Effector memory CD8-positive, alpha-beta T cell (primary cell): ENCODE data around the gene SREBF1.

Source experiments
- ATAC-seq: fragments of 150-1000 bp; cut with Tn5 transposase; replicated peaks from 2 replicates; pipeline ENCODE4 v1.10.0; 2021; ENCODE audit warnings: mild to moderate bottlenecking, moderate library complexity
- DNase-seq, 3 experiments: peaks; one replicate each; pipeline ENCODE4 v3.0.0; 2021
- H3K27ac Mint-ChIP-seq, 2 donors: one replicate each; pipeline ENCODE4 v1.8.0; 2022; ENCODE audit warnings: mild to moderate bottlenecking in 2 of 2, mixed read lengths in 2 of 2, moderate library complexity in 2 of 2
- H3K27me3 Mint-ChIP-seq, 2 donors: one replicate each; pipeline ENCODE4 v1.8.0; 2022; ENCODE audit warnings: mixed read lengths in 2 of 2
- H3K36me3 Mint-ChIP-seq: one replicate; pipeline ENCODE4 v1.8.0; 2022; ENCODE audit warnings: mild to moderate bottlenecking, moderate library complexity, mixed read lengths; ENCODE audit not compliant: insufficient read depth
- H3K4me1 Mint-ChIP-seq, 2 donors: one replicate each; pipeline ENCODE4 v1.8.0; 2022; ENCODE audit warnings: low read depth in 2 of 2, mixed read lengths in 2 of 2
- H3K4me3 Mint-ChIP-seq, 2 donors: one replicate each; pipeline ENCODE4 v1.8.0; 2022; ENCODE audit warnings: mild to moderate bottlenecking in 2 of 2, mixed read lengths in 2 of 2, moderate library complexity in 2 of 2
- H3K9me3 Mint-ChIP-seq, 2 donors: one replicate each; pipeline ENCODE4 v1.8.0; 2022; ENCODE audit warnings: mixed read lengths in 2 of 2

Gene SREBF1

DNA sequence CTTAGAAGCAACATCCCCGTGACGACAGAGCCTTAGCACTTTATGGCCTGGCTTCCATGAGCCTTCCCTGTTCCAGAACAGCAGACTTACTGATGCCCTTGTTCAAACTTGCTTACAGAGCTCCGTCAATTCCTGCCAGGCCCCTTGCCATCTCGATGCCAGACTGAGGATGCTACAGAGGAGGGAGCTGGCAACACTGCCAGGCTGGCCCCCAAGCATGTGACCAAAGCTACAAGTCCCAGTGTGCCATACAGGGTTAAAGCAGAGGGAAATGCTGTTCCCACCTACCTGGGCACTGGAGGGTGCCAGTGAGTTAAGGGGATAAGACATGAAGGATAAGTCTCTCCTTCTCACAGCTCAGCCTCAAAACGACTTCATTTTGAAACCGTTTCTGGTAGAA is 33.5 kb upstream of the SREBF1 start:
- Mint-ChIP-seq H3K9me3 (no peaks in the 10 kb centered on the region), H3K27me3 (no peaks in the 10 kb centered on the region), H3K4me3 (no peak overlapping the region), H3K4me1 (no peaks in the 10 kb centered on the region), H3K36me3 (peaks cover 7% of the 10 kb centered on the region), H3K27ac (no peak overlapping the region)
- ATAC-seq, result no peak
- no peak for DNase-seq

DNA sequence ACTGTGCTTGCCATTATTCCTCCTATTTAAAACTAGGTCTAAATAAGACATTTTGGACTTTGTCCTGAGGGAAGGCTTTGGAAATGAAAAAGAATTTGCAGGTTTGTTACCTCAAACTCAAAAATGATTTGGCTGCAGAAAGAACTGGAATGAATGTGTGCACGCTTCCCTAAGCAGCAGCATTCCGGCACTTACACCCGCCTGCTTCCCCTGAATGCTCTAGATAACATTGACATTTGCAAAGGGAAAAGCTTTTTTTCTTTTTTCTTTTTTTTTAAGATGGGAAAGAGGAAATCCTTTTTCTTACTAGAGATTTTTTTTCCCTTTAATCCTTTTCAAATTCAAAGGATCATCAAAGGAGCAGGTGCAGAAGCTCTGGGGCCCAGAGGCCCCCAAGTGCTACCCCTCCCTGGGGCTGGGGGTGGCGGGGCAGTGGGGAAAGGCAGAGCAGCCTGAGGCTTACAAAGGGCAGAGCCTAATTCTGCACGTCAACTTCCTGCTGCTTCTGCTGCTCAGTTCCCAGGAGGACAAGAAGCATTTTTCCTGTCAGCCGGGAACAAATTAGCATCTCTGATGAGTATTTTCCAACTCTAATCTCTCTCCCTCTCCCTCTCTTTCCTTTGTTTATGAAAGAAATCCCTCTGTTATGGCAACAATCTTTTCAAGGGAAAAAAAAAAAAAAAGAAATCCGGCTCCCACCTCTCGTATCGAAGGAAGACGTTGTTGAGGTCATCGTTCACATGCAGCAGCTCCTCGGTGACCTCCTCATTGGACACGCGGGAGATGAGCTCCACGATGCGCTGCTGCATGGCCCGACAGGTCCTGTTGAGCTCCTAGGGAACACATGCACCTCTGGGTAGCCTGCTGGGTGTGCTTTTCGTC is 32.1 kb upstream of the SREBF1 start:
- peaks cover 4% of the 10 kb centered on the region for H3K36me3 Mint-ChIP-seq
- H3K27ac Mint-ChIP-seq, result peak overlapping the region in 1 of 2 donors; percentile 3
- H3K9me3 Mint-ChIP-seq, result no peaks in the 10 kb centered on the region
- DNase-seq, result no peak
- ATAC-seq, result no peak
- H3K4me1 Mint-ChIP-seq, result peaks cover 0 to under 1% of the 10 kb centered on the region in 2 donors
- H3K4me3 Mint-ChIP-seq, result no peak overlapping the region
- H3K27me3 Mint-ChIP-seq, result no peaks in the 10 kb centered on the region

DNA sequence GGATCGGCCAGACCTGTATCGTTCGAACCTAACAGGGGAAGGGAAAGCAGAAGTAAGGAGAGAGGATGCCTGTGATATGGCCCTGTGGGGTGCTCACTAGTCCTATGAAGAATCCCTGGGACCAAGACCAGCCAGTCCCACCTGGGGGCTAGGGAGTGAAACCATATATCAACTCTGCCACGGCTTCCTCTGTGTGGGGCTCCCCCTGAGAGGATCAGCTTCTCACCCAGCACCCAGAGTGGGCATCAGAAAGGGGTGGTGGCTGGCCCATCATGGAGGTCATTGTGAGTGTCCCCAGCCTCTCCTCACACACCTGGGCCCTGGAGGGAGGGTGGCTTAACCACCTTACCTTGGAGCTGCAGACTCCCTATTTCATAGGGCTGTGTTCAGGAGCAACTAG is 30.1 kb upstream of the SREBF1 start:
- no peaks in the 10 kb centered on the region for H3K9me3 Mint-ChIP-seq
- peaks cover 4% of the 10 kb centered on the region for H3K36me3 Mint-ChIP-seq
- H3K27ac Mint-ChIP-seq, result no peak overlapping the region
- no peak for ATAC-seq
- no peak for DNase-seq
- no peak overlapping the region for H3K4me3 Mint-ChIP-seq
- H3K27me3 Mint-ChIP-seq, result no peaks in the 10 kb centered on the region
- H3K4me1 Mint-ChIP-seq, result peaks cover 4 to 8% of the 10 kb centered on the region in 2 donors

DNA sequence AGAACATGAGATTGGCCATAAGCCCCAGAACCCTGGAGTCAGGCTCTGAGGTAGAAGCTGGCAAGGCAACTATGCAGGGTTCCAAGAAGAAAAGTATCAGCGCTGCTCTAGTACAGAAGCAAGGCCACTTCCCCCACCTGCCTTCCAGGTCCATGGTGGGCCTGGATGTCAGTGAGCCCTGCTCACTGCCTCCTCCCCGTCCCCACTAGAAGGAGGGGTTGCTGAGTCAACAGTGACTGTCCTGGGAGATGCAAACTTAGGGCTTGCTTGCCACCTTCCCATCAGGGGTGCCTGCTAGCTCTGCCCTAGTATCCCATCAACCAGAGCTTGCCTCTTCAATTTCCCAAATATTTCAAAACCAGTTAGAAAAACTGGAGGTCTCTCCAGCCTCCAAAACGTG is 29.6 kb upstream of the SREBF1 start:
- Mint-ChIP-seq H3K36me3 (peaks cover 4% of the 10 kb centered on the region), H3K27me3 (no peaks in the 10 kb centered on the region), H3K4me3 (no peak overlapping the region), H3K4me1 (peaks cover 4 to 8% of the 10 kb centered on the region in 2 donors), H3K9me3 (no peaks in the 10 kb centered on the region), H3K27ac (no peak overlapping the region)
- DNase-seq, result no peak
- ATAC-seq, result no peak

DNA sequence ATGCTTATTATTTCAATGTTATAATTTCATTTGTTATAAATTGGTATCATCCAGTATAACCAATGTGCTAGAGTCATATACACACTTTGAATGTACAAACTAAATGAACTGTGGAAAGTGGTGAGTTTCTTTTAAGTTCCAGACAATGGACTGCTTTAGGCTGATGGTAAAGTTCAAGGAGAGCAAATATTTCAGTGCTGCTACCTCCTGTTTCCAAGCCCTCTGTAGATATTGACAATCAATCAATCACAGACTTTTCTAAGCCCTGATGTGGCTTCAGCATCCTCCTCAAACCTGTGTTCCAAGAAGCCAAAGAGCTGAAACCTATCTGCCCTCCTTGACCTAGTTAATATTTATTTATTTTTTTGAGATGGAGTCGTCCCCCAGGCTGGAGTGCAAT is 28.2 kb upstream of the SREBF1 start:
- H3K27me3 Mint-ChIP-seq, result no peaks in the 10 kb centered on the region
- no peak overlapping the region for H3K4me3 Mint-ChIP-seq
- no peaks in the 10 kb centered on the region for H3K9me3 Mint-ChIP-seq
- DNase-seq, result no peak
- no peak for ATAC-seq
- H3K36me3 Mint-ChIP-seq, result peaks cover 4% of the 10 kb centered on the region
- peaks cover 4 to 8% of the 10 kb centered on the region in 2 donors for H3K4me1 Mint-ChIP-seq
- no peak overlapping the region for H3K27ac Mint-ChIP-seq

DNA sequence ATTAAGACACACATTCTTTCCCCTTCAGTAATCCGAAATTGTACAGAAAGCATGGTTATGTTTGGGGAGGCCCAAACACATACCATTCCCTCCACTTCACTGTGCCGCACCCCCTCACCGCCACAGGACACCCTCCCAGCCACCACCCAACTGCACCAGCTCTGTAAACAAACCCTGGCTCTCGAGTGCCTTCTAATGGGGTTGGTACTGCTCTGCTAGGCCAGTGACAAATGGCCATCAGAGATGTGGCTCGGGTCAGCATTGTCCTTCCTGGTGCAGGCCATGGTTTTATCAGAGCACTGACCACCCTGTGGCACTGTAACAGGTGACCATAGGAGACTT is 24.0 kb upstream of the SREBF1 start:
- ATAC-seq (no peak), DNase-seq (no peak)
- peaks cover 3% of the 10 kb centered on the region for H3K36me3 Mint-ChIP-seq
- H3K4me3 Mint-ChIP-seq, result no peak overlapping the region
- peaks cover 7 to 8% of the 10 kb centered on the region in 2 donors for H3K4me1 Mint-ChIP-seq
- H3K27ac Mint-ChIP-seq, result peak overlapping the region; percentile 6 to 21
- no peaks in the 10 kb centered on the region for H3K27me3 Mint-ChIP-seq
- no peaks in the 10 kb centered on the region for H3K9me3 Mint-ChIP-seq

DNA sequence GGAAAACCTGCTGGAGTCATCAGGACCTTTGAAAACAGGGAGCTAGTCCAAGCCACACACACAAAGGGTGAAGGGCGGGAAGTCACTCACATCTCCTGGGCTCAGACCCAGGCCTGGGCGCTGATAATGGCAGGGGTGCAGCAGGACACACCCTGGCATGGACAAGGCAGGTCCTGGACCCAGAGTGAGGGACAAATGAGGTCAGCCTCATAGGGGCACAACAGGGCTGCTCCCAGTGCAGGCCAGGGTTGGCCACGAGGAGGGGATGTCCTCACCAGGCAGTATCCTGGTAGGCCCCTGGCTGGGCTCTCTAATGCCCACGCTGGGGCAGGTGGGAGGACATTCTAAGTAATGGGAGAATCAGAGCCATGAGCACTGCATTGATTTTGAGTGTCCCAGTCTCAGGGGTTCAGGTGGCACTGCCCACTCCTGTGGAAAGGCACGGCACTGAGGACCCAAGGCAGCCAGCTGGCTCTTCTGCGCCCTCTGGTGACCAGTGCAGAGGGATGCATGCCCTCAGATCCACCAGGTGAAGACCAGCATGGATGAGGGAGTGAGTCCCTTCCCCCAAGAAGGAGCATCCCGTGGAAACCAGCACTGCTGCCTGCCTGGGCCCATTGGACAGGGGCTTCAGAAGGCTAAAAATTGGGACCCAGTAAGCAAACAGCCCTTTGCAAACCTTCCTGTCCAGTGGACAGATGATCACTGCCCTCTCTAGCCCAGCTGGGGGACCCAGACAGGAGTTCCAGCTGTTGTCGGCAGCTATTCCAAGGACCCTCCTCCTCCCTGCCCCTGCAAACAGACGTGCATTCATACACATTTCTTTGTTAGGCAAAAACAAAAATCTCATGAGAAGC is 23.4 kb upstream of the SREBF1 start:
- peak overlapping the region in 1 of 2 donors; percentile 21 for H3K27ac Mint-ChIP-seq
- ATAC-seq, result peak; percentile 98
- no peak overlapping the region for H3K4me3 Mint-ChIP-seq
- peaks cover 3% of the 10 kb centered on the region for H3K36me3 Mint-ChIP-seq
- H3K27me3 Mint-ChIP-seq, result no peaks in the 10 kb centered on the region
- DNase-seq, result peak; percentile 62 to 73 (median 71)
- no peaks in the 10 kb centered on the region for H3K9me3 Mint-ChIP-seq
- peaks cover 8 to 10% of the 10 kb centered on the region in 2 donors for H3K4me1 Mint-ChIP-seq

DNA sequence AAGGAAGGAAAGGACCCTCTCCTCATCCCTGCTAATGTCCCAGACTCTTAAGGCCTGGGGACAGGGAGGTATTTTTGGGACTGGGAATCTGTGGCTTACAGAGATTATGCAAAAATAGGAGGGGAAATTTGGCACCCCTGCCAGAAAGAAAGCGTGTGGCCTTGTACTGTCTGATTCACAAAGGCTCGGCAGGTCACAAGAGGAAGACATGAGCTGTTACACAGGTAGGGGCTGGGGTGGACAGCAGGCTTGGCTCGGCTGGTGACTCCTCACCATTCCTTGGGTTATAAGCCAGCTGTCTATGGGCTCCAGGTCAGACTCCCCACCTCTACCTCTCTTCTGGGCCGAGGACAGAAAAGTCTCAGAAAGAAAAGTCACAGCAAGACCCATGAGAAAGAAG is 20.7 kb upstream of the SREBF1 start:
- H3K9me3 Mint-ChIP-seq, result no peaks in the 10 kb centered on the region
- H3K27me3 Mint-ChIP-seq, result no peaks in the 10 kb centered on the region
- peaks cover 5% of the 10 kb centered on the region for H3K36me3 Mint-ChIP-seq
- H3K4me3 Mint-ChIP-seq, result no peak overlapping the region
- DNase-seq (no peak), ATAC-seq (no peak)
- H3K27ac Mint-ChIP-seq, result no peak overlapping the region
- peaks cover 2 to 9% of the 10 kb centered on the region in 2 donors for H3K4me1 Mint-ChIP-seq

DNA sequence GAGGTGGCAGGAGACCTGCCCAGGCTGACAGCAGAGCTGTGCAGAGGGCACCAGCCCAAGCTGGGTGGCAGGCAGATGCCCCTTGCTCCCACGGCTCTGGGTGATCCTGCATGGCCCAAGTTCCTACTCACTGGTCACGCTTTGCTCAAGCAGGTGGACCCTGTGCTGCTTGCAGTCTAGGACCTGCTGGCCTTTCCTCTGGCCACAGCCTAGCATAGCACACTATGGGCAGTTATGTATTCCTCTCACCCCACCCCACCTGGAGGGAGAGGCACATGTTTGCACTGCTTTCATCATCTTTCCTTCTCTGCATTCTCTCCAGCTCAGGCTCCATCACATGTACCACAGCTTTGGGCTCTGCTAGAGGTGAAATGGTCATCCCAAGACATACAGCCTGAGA is 19.6 kb upstream of the SREBF1 start:
- no peaks in the 10 kb centered on the region for H3K27me3 Mint-ChIP-seq
- peaks cover 7% of the 10 kb centered on the region for H3K36me3 Mint-ChIP-seq
- no peaks in the 10 kb centered on the region for H3K9me3 Mint-ChIP-seq
- no peak for DNase-seq
- ATAC-seq, result no peak
- H3K27ac Mint-ChIP-seq, result no peak overlapping the region
- H3K4me3 Mint-ChIP-seq, result no peak overlapping the region
- H3K4me1 Mint-ChIP-seq, result peaks cover 8 to 9% of the 10 kb centered on the region in 2 donors

DNA sequence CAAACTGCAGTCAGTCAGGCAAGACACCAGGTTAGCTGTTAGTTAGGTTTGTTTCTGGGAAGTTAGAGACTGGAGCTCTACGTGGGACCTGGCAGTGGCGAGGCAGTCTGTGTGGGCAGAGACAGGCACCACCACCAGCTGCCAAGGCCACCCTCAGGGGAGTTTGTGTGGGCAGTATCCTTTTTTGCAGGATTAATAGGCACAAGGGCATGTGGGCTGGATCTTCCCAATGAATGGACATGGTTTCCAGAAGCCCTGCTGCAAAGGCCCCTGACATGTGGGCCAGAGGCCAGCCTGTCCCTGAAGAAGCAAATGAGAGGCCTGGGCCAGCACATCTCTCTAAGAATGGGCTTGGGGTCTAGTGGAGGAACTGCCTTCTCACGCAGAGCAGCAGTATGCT is 19.2 kb upstream of the SREBF1 start:
- Mint-ChIP-seq H3K27me3 (no peaks in the 10 kb centered on the region), H3K27ac (no peak overlapping the region), H3K4me1 (peaks cover 12 to 13% of the 10 kb centered on the region in 2 donors), H3K4me3 (no peak overlapping the region), H3K9me3 (no peaks in the 10 kb centered on the region), H3K36me3 (peaks cover 7% of the 10 kb centered on the region)
- no peak for ATAC-seq
- no peak for DNase-seq

DNA sequence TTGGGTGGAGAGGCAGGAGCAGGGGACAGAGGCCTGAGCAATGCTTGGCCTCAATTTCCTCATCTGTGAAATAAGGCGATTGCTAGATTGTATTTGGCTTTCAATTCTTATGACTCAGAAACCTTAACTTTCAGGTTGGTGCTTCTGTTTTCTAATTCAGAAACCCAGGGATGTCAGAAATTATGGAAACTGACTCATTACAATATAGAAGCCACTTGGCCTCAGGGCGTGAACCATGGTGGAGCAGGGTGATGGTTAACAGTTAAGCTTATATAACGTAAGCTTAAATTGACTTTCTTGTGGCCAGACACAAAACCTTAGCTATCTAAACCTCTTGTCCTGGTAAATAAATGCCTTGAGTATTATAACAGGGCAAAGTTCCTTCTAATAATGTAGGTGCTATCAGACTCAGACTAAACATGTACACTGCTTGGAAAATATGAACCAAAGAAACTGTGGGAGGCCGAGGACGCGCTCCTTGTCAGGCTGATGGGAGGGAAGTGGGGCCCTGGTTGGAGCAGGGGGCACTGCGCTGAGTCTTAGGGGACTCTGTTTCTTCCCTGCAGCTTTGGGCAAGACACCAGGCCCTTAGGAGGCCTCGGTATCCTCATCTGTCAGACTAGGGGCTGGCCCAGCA is 17.1 kb upstream of the SREBF1 start:
- DNase-seq, result no peak
- H3K27ac Mint-ChIP-seq, result peak overlapping the region; percentile 82 to 83
- H3K4me3 Mint-ChIP-seq, result no peak overlapping the region
- H3K9me3 Mint-ChIP-seq, result no peaks in the 10 kb centered on the region
- no peak for ATAC-seq
- H3K27me3 Mint-ChIP-seq, result no peaks in the 10 kb centered on the region
- peaks cover 18% of the 10 kb centered on the region for H3K36me3 Mint-ChIP-seq
- peaks cover 32% of the 10 kb centered on the region in 2 donors for H3K4me1 Mint-ChIP-seq

DNA sequence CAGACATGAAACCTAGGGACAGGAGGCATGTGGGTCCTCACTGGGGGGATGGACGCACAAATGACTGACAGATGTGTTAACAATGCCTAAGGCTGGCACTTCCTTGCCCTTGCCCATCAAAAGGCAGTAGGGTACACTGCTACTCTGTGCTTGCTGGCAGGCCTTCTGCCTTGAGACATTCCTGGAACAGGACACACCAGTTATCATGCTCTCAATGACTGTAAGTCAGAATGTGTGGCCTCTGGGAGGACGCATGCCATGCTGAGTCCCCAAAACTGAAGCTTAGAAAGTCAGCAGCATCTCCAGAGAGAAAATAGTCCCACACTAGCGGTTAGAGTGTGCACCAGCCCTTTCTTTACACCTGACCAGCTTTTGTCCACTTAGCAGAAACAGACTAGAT is 16.1 kb upstream of the SREBF1 start:
- Mint-ChIP-seq H3K9me3 (no peaks in the 10 kb centered on the region), H3K4me1 (peaks cover 41 to 42% of the 10 kb centered on the region in 2 donors), H3K27ac (peak overlapping the region in 1 of 2 donors; percentile 82), H3K4me3 (no peak overlapping the region), H3K36me3 (peaks cover 19% of the 10 kb centered on the region), H3K27me3 (no peaks in the 10 kb centered on the region)
- ATAC-seq (no peak), DNase-seq (no peak)

DNA sequence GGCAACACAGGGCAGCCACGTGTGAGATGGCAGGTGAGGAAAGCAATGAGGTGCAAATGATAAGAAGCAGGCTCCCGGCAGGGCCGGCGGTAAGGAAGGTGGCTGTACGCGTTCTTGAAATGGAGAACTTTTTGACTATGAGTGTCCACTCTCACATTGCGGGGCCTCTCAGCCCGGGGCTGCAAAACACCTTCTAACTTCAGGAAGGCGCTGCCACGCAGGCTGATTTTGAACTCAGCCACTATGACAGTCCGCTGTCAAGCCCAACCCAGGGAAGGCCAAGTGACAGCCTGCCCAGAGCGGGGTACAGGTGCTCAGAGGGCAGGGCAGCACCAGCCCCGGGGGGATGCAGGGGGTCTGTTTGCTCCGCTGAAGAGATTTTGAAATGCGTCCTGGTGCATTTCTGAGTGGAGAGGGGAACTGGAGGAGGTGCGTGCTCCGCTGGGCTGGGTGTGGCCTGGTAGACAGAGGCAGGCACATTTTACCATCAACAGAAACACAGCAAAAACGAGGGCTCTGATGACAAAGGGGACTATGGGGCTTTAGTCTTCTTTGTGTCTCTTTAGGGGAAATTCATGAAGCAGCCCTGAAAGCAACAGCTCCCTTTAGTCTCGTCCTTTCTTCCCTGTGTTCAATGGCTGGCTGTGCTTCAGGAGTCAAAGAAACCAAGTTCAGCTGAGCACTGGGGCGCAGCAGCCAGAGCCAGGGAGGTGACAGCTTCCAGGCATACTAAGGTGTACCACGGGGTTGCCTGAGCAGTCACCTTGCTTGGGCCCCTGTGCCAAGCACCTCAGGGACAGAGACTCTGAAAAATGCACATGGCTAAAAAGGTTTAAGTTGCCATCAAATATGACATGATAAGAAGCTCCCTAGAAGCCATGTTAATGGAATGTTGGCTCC is 14.6 kb upstream of the SREBF1 start:
- DNase-seq, result no peak
- no peaks in the 10 kb centered on the region for H3K9me3 Mint-ChIP-seq
- peak overlapping the region; percentile 96 to 99 for H3K27ac Mint-ChIP-seq
- peaks cover 43 to 52% of the 10 kb centered on the region in 2 donors for H3K4me1 Mint-ChIP-seq
- no peaks in the 10 kb centered on the region for H3K27me3 Mint-ChIP-seq
- ATAC-seq, result no peak
- peak overlapping the region; percentile 75 to 83 for H3K4me3 Mint-ChIP-seq
- H3K36me3 Mint-ChIP-seq, result peaks cover 20% of the 10 kb centered on the region
